C4-2B (cell line): Measurements from ENCODE around the gene MDM4.

Experiments used
- CTCF ChIP-seq: fragments of 450-650 bp; conservative IDR thresholded peaks from 2 replicates; pipeline ENCODE4 v1.5.1; 2017; ENCODE audit warnings: mild to moderate bottlenecking
- ZFX ChIP-seq: fragments of 450-650 bp; IDR thresholded peaks from 2 replicates; pipeline ENCODE4 v1.6.1; 2017

GRCh38 chr1:204600203-204600602 lies 84.0 kb downstream of the MDM4 start:
- no peak for TF ChIP-seq CTCF
- TF ChIP-seq ZFX, result no peak
